ENCODE results near the gene NAAA.
A peak's percentile ranks its signal among the peaks of the same experiment; 100 is the strongest.

Gene NAAA

DNA sequence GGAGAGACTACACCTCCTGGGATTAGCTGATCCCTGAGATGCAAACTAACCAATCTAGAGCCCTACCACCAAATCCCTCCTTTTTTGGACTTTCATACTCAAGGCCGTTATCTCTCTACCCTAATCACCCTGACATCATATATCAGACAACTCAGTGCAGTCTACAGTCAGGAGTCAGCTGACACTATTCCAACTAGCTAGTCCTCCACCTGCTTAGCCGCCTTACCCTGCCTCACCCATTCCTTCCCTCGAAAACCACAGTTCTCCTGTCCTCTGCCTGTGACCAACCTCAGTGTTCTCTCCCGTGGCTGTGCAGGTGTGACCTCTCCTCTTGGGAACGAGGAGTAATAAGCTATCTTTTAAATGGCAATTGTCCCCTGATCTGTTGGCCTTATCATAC is 36.7 kb downstream of the NAAA start:
- TF ChIP-seq, protein P1, sequence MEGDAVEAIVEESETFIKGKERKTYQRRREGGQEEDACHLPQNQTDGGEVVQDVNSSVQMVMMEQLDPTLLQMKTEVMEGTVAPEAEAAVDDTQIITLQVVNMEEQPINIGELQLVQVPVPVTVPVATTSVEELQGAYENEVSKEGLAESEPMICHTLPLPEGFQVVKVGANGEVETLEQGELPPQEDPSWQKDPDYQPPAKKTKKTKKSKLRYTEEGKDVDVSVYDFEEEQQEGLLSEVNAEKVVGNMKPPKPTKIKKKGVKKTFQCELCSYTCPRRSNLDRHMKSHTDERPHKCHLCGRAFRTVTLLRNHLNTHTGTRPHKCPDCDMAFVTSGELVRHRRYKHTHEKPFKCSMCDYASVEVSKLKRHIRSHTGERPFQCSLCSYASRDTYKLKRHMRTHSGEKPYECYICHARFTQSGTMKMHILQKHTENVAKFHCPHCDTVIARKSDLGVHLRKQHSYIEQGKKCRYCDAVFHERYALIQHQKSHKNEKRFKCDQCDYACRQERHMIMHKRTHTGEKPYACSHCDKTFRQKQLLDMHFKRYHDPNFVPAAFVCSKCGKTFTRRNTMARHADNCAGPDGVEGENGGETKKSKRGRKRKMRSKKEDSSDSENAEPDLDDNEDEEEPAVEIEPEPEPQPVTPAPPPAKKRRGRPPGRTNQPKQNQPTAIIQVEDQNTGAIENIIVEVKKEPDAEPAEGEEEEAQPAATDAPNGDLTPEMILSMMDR (IDR thresholded peaks at IDR 0.05; ENCODE audit: low read length, missing control alignments): no peak
- no peak for DNase-seq (ENCODE audit: low read depth)
- H3K4me3 ChIP-seq (replicated peaks; ENCODE audit: low read depth, low read length): no peak overlapping the region

DNA sequence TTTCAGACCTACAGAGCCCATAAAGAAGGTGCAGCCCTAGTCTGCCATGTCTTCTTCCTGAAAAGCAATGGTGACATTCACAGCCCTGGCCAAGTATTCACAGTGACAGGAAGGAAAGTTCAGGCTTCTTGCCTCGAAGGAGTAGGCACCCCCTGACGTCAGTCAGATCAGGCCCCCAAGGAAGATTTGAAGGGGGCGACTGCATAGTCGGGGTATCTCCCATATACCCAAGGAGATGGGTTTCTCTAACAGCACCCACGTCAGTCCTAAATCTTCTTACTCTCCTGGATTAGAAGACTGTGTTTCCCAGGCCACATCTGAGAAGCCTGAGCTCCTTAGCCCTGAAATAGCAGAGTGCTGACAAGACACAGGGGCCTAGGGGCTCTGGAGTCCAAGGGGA is 38.5 kb downstream of the NAAA start, which contains the start of gene PPEF2:
TSS of gene PPEF2 (minus strand) at position 101 of the 400 bp plus-strand sequence. CDS start 6,127 bp downstream, outside the sequence.
- no peak for DNase-seq (ENCODE audit: low read depth)
- H3K4me3 ChIP-seq (replicated peaks; ENCODE audit: low read depth, low read length): no peak within 1 kb of the TSS
- TF ChIP-seq, protein P1 (IDR thresholded peaks at IDR 0.05; ENCODE audit: low read length, missing control alignments): no peak

DNA sequence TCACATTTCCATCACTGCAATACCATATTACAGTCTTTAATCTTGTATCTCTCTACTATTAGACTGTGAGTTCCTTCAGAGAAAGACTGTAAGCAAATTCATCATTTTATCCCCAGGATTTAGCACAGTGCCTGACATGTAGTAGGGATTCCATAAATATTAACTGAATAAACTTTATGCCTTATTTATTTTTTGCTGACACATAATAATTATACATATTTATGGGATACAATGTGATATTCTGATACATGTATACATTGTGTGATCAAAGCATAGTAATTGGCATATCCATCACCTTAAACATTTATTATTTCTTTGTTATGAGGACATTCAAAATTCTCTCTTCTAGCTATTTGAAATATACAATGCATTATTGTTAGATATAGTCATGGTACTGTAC is 42.3 kb downstream of the NAAA start:
- TF ChIP-seq, protein P1 (IDR thresholded peaks at IDR 0.05; ENCODE audit: low read length, missing control alignments): no peak
- H3K4me3 ChIP-seq (replicated peaks; ENCODE audit: low read depth, low read length): no peak overlapping the region
- DNase-seq (ENCODE audit: low read depth): no peak

DNA sequence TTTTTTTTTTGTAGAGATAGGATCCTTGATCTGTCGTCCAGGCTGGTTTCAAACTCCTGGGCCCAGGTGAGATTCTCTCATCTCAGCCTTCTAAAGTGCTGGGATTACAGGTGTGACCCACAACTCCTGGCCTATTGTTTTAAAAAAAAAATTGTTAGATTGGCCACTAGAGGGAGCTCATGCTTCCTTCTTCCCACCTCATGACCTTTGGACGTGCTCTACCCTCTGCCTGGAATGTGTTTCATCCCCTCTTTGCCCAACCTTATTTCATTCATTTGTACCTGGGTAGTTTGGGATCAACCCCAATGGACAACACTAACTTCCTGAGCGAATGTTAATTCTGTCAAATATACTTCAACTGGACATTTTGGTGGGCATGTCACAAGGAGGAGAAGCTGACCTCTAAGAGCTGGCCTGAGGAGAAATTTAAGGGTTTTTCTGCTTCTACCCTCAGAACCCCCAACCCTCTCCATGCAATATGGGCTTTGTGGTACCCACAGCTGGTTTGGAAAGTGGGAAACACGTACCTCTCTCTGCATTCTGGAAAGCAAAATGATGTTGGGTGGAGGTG is 45.0 kb downstream of the NAAA start:
- TF ChIP-seq, protein P1 (IDR thresholded peaks at IDR 0.05; ENCODE audit: low read length, missing control alignments): peak; percentile 61
- no peak overlapping the region for H3K4me3 ChIP-seq (replicated peaks; ENCODE audit: low read depth, low read length)
- peak; percentile 45 for DNase-seq (ENCODE audit: low read depth)

DNA sequence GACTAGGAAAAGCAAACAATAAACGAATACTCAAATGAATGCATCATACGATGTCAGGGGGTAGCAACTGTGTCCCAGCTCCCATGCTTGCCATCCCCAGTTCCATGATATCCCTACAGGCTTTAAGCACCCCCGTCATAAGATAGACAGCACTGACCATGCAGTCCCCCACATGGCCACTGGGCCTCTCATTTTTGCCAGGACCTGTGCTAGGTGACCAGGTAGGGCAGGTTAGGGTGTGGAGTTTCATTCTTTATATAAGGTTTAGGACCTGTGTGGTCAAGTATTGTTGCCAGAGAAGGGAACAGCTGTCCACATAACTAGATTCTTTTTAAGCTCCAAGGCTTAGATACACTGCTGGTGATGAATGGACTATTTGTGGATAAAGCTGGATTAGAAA is 48.3 kb downstream of the NAAA start:
- DNase-seq (ENCODE audit: low read depth): no peak
- no peak overlapping the region for H3K4me3 ChIP-seq (replicated peaks; ENCODE audit: low read depth, low read length)
- TF ChIP-seq, protein P1 (IDR thresholded peaks at IDR 0.05; ENCODE audit: low read length, missing control alignments): peak; percentile 19

DNA sequence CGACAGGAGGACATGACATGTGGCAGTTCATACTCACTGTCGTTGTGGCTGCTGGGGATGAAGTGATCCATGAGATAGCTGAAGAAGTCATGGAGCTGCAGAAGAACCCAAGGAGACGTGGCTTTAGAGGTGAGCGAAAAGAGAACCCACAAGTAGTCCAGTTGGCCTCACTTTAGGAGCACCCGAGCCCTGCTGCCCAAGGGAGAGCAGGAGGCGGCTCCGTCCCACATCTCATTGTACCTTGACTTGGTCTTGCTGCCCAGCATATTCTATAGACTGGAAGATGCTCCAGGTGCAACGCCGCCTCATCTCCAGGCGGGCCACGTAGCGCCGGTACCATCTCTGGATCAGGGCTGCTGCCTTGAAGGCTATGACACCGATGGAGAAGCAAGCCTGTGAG is 49.2 kb downstream of the NAAA start:
- TF ChIP-seq, protein P1 (IDR thresholded peaks at IDR 0.05; ENCODE audit: low read length, missing control alignments): no peak
- DNase-seq (ENCODE audit: low read depth): no peak
- H3K4me3 ChIP-seq (replicated peaks; ENCODE audit: low read depth, low read length): no peak overlapping the region

DNA sequence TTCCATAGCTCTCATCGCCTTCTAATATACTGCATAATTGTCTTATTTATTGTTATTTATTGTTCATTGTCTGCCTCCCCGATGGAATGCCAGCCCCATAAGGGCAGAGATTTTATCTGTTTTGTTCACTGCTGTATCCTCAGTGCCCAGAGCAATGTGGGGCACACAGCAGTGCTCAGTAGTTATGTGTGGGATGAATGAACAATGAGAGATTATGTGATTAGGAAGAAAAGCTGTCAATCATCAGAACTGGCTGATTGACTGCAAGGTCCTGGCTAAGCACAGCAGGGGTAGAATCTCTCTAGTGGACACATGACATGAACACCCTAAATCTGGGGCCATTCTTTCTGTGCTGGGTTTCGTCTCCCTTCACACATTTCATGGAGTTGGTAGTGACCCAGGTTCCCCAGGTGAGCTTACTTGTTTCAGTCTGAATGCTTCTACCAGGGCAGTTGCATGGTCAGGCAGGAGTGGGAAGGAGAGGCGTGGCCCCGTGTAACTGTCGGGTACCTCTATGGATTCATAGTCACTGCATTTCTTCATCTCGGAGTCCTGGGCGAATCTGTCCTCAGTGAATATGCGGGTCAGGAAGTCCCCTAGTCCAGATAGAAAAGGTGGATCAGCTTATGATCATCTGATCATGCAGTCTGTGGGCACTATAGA is 51.1 kb downstream of the NAAA start:
- TF ChIP-seq, protein P1 (IDR thresholded peaks at IDR 0.05; ENCODE audit: low read length, missing control alignments): no peak
- H3K4me3 ChIP-seq (replicated peaks; ENCODE audit: low read depth, low read length): no peak overlapping the region
- DNase-seq (ENCODE audit: low read depth): no peak

All from fibroblast of pulmonary artery (primary cell).